PC-9 (cell line): ENCODE measurements around the gene PDHX. TPM values are rescaled to one million over a fixed set of nuclear protein-coding genes. Genes with fewer than 3 reads are reported as not detected.

Source experiments
- BruUV-seq: library from RNA; stranded (reverse); fragments of 400-500 nt; replicated peaks from 2 replicates; lab custom pipeline; 2021; lab: Mats Ljungman, UMichigan
- CTCF ChIA-PET: fragments of 300-600 bp; sonication (Branson Sonifier 250); formaldehyde crosslinking; loops from one replicate; lab custom pipeline; 2022; ENCODE audit warnings: antibody characterized with exemption; lab: Charles Lee
- POLR2A ChIA-PET: fragments of 300-600 bp; sonication (Branson Sonifier 250); formaldehyde crosslinking; loops from one replicate; lab custom pipeline; 2022; ENCODE audit warnings: antibody characterized with exemption; ENCODE audit not compliant: unreplicated experiment; lab: Charles Lee
- DNase-seq, 2 experiments: peaks; one replicate each; pipeline versions ENCODE4 v3.0.0 to v3.0.0-alpha.2; 2015 to 2022; ENCODE audit warnings: mixed read lengths in 1 of 2
- H2AFZ ChIP-seq: fragments of 200-600 bp; sonication (generic); 2 replicates; pipeline ENCODE4 v1.8.1; 2017; ENCODE audit warnings: antibody characterized with exemption
- H3F3A ChIP-seq: fragments of 200-600 bp; sonication (generic); 2 replicates; pipeline ENCODE4 v1.8.1; 2017; ENCODE audit warnings: antibody characterized with exemption, mild to moderate bottlenecking, low read depth; ENCODE audit not compliant: insufficient read depth
- H3K27ac ChIP-seq: fragments of 200-600 bp; sonication (generic); 2 replicates; pipeline ENCODE4 v1.6.1; 2016; ENCODE audit warnings: mixed run types
- H3K27me3 ChIP-seq: fragments of 200-600 bp; sonication (generic); 2 replicates; pipeline ENCODE4 v1.6.1; 2016; ENCODE audit warnings: low read depth, mixed run types; ENCODE audit not compliant: insufficient read depth
- H3K36me3 ChIP-seq: fragments of 200-600 bp; sonication (generic); 2 replicates; pipeline ENCODE4 v1.6.1; 2016; ENCODE audit warnings: low read depth, mixed run types
- H3K4me1 ChIP-seq: fragments of 200-600 bp; sonication (generic); replicated peaks from 2 replicates; pipeline ENCODE4 v1.6.1; 2016; ENCODE audit warnings: mixed run types; ENCODE audit not compliant: insufficient read depth
- H3K4me2 ChIP-seq: fragments of 200-600 bp; sonication (generic); 2 replicates; pipeline ENCODE4 v1.6.1; 2017; ENCODE audit warnings: mixed run types
- H3K4me3 ChIP-seq: fragments of 200-600 bp; sonication (generic); 2 replicates; pipeline ENCODE4 v1.6.1; 2016; ENCODE audit warnings: mixed run types
- H3K79me2 ChIP-seq: fragments of 200-600 bp; sonication (generic); 2 replicates; pipeline ENCODE4 v1.6.1; 2017; ENCODE audit warnings: low read depth, mixed run types
- H3K9me2 ChIP-seq: fragments of 200-600 bp; sonication (generic); 2 replicates; pipeline ENCODE4 v1.8.1; 2017; ENCODE audit warnings: mild to moderate bottlenecking; ENCODE audit not compliant: insufficient read depth
- H3K9me3 ChIP-seq: fragments of 200-600 bp; sonication (generic); 2 replicates; pipeline ENCODE4 v1.8.1; 2016; ENCODE audit warnings: low read depth; ENCODE audit not compliant: insufficient read depth
- H4K20me1 ChIP-seq: fragments of 200-600 bp; sonication (generic); 2 replicates; pipeline ENCODE4 v1.8.1; 2017; ENCODE audit not compliant: insufficient read depth
- CTCF ChIP-seq: fragments of 200-600 bp; sonication (generic); conservative IDR thresholded peaks from 2 replicates; pipeline ENCODE4 v1.6.1; 2017; ENCODE audit warnings: mixed run types, antibody characterized with exemption, mild to moderate bottlenecking, moderate library complexity
- EZH2 ChIP-seq: fragments of 200-600 bp; sonication (generic); IDR thresholded peaks from 2 replicates; pipeline ENCODE4 v1.8.0; 2017; ENCODE audit warnings: antibody characterized with exemption, low read depth
- intact Hi-C: fragments of 100-400 bp; cut with micrococcal nuclease; formaldehyde crosslinking; loops from one replicate; pipeline ENCODE4 v1.10.0; 2022; ENCODE audit not compliant: unreplicated experiment
- total RNA-seq: library from RNA; stranded (reverse); gene quantifications from 2 replicates; pipeline ENCODE4 v1.2.3, GENCODE V29; 2021

The PDHX gene
- total RNA-seq, 1 experiment from 2014 or later = 47.0 TPM

- Histone ChIP-seq H2AFZ (no peak overlapping the region), H3K27me3 (no peaks in the 10 kb centered on the region), H3K4me3 (no peak overlapping the region), H3K79me2 (peaks cover 85% of the 10 kb centered on the region), H3K4me2 (no peak overlapping the region), H3K9me3 (no peaks in the 10 kb centered on the region), H3K27ac (no peak overlapping the region), H3K4me1 (peaks cover 13% of the 10 kb centered on the region), H3F3A (peaks cover 12% of the 10 kb centered on the region; the same call in 1 of the 2 replicates), H3K36me3 (0 out of 2 replicates have a peak, but pooled peaks cover 19% of the 10 kb centered on the region), H3K9me2 (no peaks in the 10 kb centered on the region; the same call in 1 of the 2 replicates), H4K20me1 (no peaks in the 10 kb centered on the region)
- ChIA-PET POLR2A (no interaction called here), CTCF (interaction anchor here (1.0 kb wide), 1 partner anchor 453 kb away, joined by 3 read pairs; no protein-coding TSS in a partner anchor)
- intact Hi-C loops = loop anchor here (5.0 to 10.0 kb wide), 3 partner anchors 73 to 1570 kb away; no protein-coding TSS in a partner anchor
- no peak for DNase-seq
- TF ChIP-seq EZH2 (no peak), CTCF (no peak)
- no TSS peak for BruUV-seq
Observed at GRCh38 chr11:34924714-34925113, 8.3 kb downstream of the PDHX start.

- H3K4me2 ChIP-seq = 0 out of 2 replicates have a peak overlapping the region, but pooled peaks have one; percentile 8
- no TSS peak for BruUV-seq
Observed at GRCh38 chr11:34926101-34926830, 9.8 kb downstream of the PDHX start.

More at GRCh38 chr11:34926101-34926830, 9.8 kb downstream of the PDHX start:
- Histone ChIP-seq H3K4me1 (peaks cover 13% of the 10 kb centered on the region), H3K4me3 (no peak overlapping the region), H3K9me3 (no peaks in the 10 kb centered on the region), H2AFZ (no peak overlapping the region), H3K79me2 (peaks cover 85% of the 10 kb centered on the region), H3K27me3 (no peaks in the 10 kb centered on the region), H3K9me2 (no peaks in the 10 kb centered on the region; the same call in 1 of the 2 replicates), H3K36me3 (0 out of 2 replicates have a peak, but pooled peaks cover 24% of the 10 kb centered on the region), H4K20me1 (no peaks in the 10 kb centered on the region), H3F3A (peaks cover 12% of the 10 kb centered on the region; the same call in 1 of the 2 replicates), H3K27ac (no peak overlapping the region)
- DNase-seq = peak; percentile 8 to 50
- intact Hi-C loops = loop anchor here (1.0 to 10.0 kb wide), 8 partner anchors 71 to 1569 kb away; no protein-coding TSS in a partner anchor
- ChIA-PET CTCF (interaction anchor here (0.6 to 1.5 kb wide), 7 partner anchors 11 to 465 kb away, joined by 3 to 4 read pairs (median 3); no protein-coding TSS in a partner anchor), POLR2A (interaction anchor here (0.6 to 0.7 kb wide), 2 partner anchors 91 to 1355 kb away, joined by 4 to 7 read pairs; no protein-coding TSS in a partner anchor)
- peak; percentile 94 for TF ChIP-seq CTCF
- TF ChIP-seq EZH2 = no peak
